Fibroblast of lung (primary cell): ENCODE results near the gene EIF4G1. TPM values are rescaled to one million over a fixed set of nuclear protein-coding genes. Genes with fewer than 3 reads are reported as not detected.

Source experiments
- DNase-seq, 2 donors: peaks; one replicate each; pipeline versions ENCODE4 v3.0.0 to v3.0.0-alpha.2; 2010; ENCODE audit warnings: low read depth in 2 of 2
- H2AFZ ChIP-seq: 2 replicates; pipeline ENCODE4 v1.5.1; 2012; ENCODE audit warnings: low read length, control low read depth, inconsistent platforms
- H3K27ac ChIP-seq: 2 replicates; pipeline ENCODE4 v1.5.1; 2011; ENCODE audit warnings: low read length, control low read depth; ENCODE audit not compliant: insufficient read depth
- H3K27me3 ChIP-seq: 2 replicates; pipeline ENCODE4 v1.5.1; 2011; ENCODE audit warnings: mild to moderate bottlenecking, low read length; ENCODE audit not compliant: control insufficient read depth, insufficient read depth
- H3K36me3 ChIP-seq: 2 replicates; pipeline ENCODE4 v1.5.1; 2011; ENCODE audit warnings: low read length; ENCODE audit not compliant: control insufficient read depth, insufficient read depth
- H3K4me1 ChIP-seq: 2 replicates; pipeline ENCODE4 v1.5.1; 2011; ENCODE audit warnings: low read length; ENCODE audit not compliant: control insufficient read depth, insufficient read depth; ENCODE audit errors: extremely low read depth
- H3K4me2 ChIP-seq: 2 replicates; pipeline ENCODE4 v1.5.1; 2011; ENCODE audit warnings: low read length, control low read depth; ENCODE audit not compliant: insufficient read depth; ENCODE audit errors: extremely low read depth
- H3K4me3 ChIP-seq, 4 experiments: fragments of 200-600 bp in 1 of 4; sonication (generic) in 1 of 4; replicated peaks in 1 of 4; 2 replicates each; pipeline ENCODE4 v1.5.1; 2011 to 2016; ENCODE audit warnings: low read length in 4 of 4, low read depth in 3 of 4, mild to moderate bottlenecking in 3 of 4, control low read depth in 2 of 4, inconsistent platforms in 1 of 4, mixed read lengths in 1 of 4; ENCODE audit not compliant: insufficient read depth in 1 of 4; ENCODE audit errors: control extremely low read depth in 1 of 4
- H3K79me2 ChIP-seq: 2 replicates; pipeline ENCODE4 v1.5.1; 2012; ENCODE audit warnings: mild to moderate bottlenecking, low read length, inconsistent platforms; ENCODE audit not compliant: control insufficient read depth, insufficient read depth
- H3K9ac ChIP-seq: 2 replicates; pipeline ENCODE4 v1.5.1; 2011; ENCODE audit warnings: mild to moderate bottlenecking, low read length, control low read depth; ENCODE audit not compliant: insufficient read depth
- H3K9me3 ChIP-seq: 2 replicates; pipeline ENCODE4 v1.5.1; 2012; ENCODE audit warnings: low read depth, low read length; ENCODE audit not compliant: control insufficient read depth, insufficient read depth
- H4K20me1 ChIP-seq: 2 replicates; pipeline ENCODE4 v1.5.1; 2011; ENCODE audit warnings: low read length; ENCODE audit not compliant: control insufficient read depth, insufficient read depth; ENCODE audit errors: extremely low read depth
- EZH2 ChIP-seq: IDR thresholded peaks from 2 replicates; pipeline ENCODE4 v1.5.1; 2012; ENCODE audit warnings: low read length, control low read depth, mild to moderate bottlenecking; ENCODE audit errors: missing control alignments
- polyA plus RNA-seq, 2 donors: library from polyadenylated mRNA; depleted of rRNA in 1 of 2; stranded (reverse) in 1 of 2; unstranded in 1 of 2; fragments of >200 nt; gene quantifications; 2 replicates each; pipeline ENCODE4 v1.2.1, GENCODE V29; 2011 to 2012; ENCODE audit warnings: missing spikeins in 1 of 2
- total RNA-seq: library from RNA; depleted of rRNA; stranded (reverse); fragments of >200 nt; gene quantifications from 2 replicates; pipeline ENCODE4 v1.2.1, GENCODE V29; 2014
- TF ChIP-seq, protein P1 (sequence below), 2 donors: IDR thresholded peaks in 1 of 2; conservative IDR thresholded peaks in 1 of 2; 1 replicate in 1 of 2; 2 replicates in 1 of 2; pipeline ENCODE4 v1.5.1; 2011 to 2012; ENCODE audit warnings: low read length in 2 of 2, control low read depth in 1 of 2, inconsistent platforms in 1 of 2, low read depth in 1 of 2, mild to moderate bottlenecking in 1 of 2

EIF4G1 gene
- total and polyA plus RNA-seq, 2 donors (not counting 1 experiment from before 2014, with no cell fraction given) = 235 to 263 TPM

DNA sequence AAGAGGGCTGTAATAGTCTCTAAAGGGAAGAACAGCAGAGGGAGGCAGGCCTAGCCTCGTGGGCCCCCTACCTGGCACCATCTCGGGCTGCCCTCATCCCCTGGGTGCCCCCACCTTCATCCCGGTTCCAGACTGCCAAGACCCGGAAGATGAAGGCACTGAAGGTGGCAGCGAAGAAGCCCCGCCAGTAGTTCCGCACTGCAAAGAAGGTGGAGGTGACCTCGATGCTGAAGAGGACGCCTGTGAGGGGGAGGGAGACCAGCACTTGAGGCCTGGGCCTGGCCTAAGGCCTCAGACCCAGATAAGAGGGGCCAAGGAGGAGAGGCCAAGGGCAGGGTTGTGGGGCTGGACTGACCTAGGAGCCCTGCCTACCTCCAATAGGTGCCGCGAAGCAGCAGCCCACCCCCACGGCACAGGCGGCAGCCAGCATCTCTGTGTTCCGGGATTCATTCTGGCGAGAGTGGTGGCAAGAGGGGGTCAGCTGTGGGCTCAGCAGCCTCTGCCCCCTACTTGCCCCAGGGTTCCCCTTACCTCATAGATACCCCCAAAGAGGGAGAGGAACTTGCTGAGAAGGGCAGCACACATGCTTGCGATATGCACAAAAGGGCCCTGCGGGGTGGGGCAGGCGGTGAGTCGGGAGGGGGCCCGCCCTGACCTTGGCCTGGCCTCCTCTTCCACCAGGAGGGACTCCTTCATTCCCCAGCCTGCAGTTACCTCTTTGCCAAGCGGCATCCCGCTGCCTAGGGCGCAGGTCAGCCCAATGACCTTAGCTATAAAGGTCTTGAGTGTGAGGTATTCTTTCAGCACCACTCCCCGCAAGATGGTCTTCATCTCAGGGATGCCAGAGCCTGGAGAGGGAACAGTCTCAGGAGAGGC lies 43.1 kb downstream of the EIF4G1 start:
- Histone ChIP-seq H3K9ac (no peak overlapping the region), H3K9me3 (no peaks in the 10 kb centered on the region), H3K79me2 (peaks cover 3% of the 10 kb centered on the region), H3K36me3 (peaks cover 3% of the 10 kb centered on the region), H3K27me3 (no peaks in the 10 kb centered on the region), H3K4me3 (no peak overlapping the region), H3K27ac (no peak overlapping the region), H3K4me1 (peaks cover 6% of the 10 kb centered on the region), H3K4me2 (no peak overlapping the region), H2AFZ (no peak overlapping the region), H4K20me1 (no peaks in the 10 kb centered on the region)
- DNase-seq = no peak
- TF ChIP-seq EZH2 = no peak
- TF ChIP-seq, protein P1, sequence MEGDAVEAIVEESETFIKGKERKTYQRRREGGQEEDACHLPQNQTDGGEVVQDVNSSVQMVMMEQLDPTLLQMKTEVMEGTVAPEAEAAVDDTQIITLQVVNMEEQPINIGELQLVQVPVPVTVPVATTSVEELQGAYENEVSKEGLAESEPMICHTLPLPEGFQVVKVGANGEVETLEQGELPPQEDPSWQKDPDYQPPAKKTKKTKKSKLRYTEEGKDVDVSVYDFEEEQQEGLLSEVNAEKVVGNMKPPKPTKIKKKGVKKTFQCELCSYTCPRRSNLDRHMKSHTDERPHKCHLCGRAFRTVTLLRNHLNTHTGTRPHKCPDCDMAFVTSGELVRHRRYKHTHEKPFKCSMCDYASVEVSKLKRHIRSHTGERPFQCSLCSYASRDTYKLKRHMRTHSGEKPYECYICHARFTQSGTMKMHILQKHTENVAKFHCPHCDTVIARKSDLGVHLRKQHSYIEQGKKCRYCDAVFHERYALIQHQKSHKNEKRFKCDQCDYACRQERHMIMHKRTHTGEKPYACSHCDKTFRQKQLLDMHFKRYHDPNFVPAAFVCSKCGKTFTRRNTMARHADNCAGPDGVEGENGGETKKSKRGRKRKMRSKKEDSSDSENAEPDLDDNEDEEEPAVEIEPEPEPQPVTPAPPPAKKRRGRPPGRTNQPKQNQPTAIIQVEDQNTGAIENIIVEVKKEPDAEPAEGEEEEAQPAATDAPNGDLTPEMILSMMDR (conservative IDR thresholded peaks at IDR 0.05 in 1 of 2, IDR thresholded peaks at IDR 0.05 in 1 of 2; ENCODE audit: low read depth in 1 of 2, low read length in 2 of 2) = no peak

DNA sequence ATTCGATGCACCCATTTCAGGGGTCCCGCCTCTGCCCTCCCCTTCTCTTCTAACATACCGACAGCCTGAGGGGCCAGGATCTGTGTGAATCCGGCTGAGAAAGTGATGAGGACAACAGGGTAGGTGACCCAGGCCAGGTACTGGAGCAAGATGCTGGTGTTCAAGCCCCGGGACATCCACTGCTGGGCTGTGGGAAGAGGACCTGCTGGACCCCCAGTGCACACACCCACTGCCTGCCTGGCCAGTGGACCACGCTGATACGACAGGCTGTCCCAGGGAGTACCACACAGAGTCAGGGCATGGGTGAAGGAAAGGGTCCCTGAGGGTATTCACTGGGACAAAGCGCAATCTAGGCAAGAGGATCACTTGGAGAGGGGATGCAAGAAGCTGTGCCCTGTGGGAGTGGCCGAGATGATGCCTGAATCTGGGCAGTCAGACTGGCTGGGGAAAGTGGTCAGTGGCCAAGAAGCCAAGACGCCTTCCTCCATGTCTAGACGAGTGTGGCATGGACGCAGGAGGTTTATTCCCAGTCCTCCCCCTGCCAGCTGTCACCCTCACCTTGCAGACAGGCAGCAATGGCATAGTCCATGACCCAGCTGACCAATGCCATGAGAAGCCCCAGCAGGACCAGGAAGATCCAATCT lies 43.8 kb downstream of the EIF4G1 start:
- H3K4me1 ChIP-seq = peaks cover 6% of the 10 kb centered on the region
- H3K36me3 ChIP-seq = peaks cover 2% of the 10 kb centered on the region
- no peak overlapping the region for H3K4me3 ChIP-seq

DNA sequence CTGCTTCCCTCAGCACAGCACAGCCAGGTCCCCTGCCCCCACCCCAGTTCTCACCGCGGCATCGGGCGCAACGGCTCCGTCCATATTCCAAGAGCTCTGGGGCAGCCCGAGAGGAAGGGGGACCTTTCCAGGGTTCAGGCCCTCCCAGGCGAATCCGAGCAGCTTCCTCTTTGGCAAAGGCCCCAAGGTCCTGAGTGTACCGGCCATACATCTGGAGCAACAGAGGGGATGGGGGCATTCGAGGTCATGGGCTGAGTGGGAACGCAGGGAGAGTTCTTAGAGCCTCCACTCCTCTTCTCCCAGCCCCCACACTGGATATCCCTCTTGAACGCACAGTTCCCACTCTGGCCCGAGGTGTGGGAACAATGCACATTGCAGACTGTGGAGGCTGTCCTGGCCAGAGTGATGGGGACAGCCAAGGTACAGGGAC lies 44.5 kb downstream of the EIF4G1 start:
- no peaks in the 10 kb centered on the region for H3K27me3 ChIP-seq
- DNase-seq = no peak
- H2AFZ ChIP-seq = no peak overlapping the region
- peaks cover 8% of the 10 kb centered on the region for H3K79me2 ChIP-seq
- no peaks in the 10 kb centered on the region for H4K20me1 ChIP-seq
- H3K4me1 ChIP-seq = peaks cover 6% of the 10 kb centered on the region
- no peaks in the 10 kb centered on the region for H3K9me3 ChIP-seq
- H3K4me2 ChIP-seq = no peak overlapping the region
- peaks cover 2% of the 10 kb centered on the region for H3K36me3 ChIP-seq
- H3K4me3 ChIP-seq = no peak overlapping the region
- TF ChIP-seq EZH2 = no peak
- TF ChIP-seq, protein P1 (conservative IDR thresholded peaks at IDR 0.05 in 1 of 2, IDR thresholded peaks at IDR 0.05 in 1 of 2; ENCODE audit: low read depth in 1 of 2, low read length in 2 of 2) = no peak
- H3K9ac ChIP-seq = no peak overlapping the region
- no peak overlapping the region for H3K27ac ChIP-seq

More for the DNA sequence above, 43.8 kb downstream of the EIF4G1 start:
- Histone ChIP-seq H3K79me2 (peaks cover 3% of the 10 kb centered on the region), H3K27me3 (no peaks in the 10 kb centered on the region), H3K9me3 (no peaks in the 10 kb centered on the region), H3K9ac (no peak overlapping the region), H3K27ac (no peak overlapping the region), H2AFZ (no peak overlapping the region), H4K20me1 (no peaks in the 10 kb centered on the region), H3K4me2 (no peak overlapping the region)
- TF ChIP-seq, protein P1 (conservative IDR thresholded peaks at IDR 0.05 in 1 of 2, IDR thresholded peaks at IDR 0.05 in 1 of 2; ENCODE audit: low read depth in 1 of 2, low read length in 2 of 2) = no peak
- TF ChIP-seq EZH2 = no peak
- no peak for DNase-seq
